Measurements from ENCODE around the gene STRC. TPM values are rescaled to one million over a fixed set of nuclear protein-coding genes. Genes with fewer than 3 reads are reported as not detected.
"Not testable (repeated sequence)": the region's sequence is repeated elsewhere in the genome, so short reads cannot be mapped to it uniquely, and the experiment has no call there.

STRC gene
- total and polyA plus RNA-seq, 10 donors: 0.37 to 1.9 (median 0.80) TPM

- TF ChIP-seq POLR2AphosphoS5 (IDR thresholded peaks at IDR 0.05): no peak
- TF ChIP-seq, protein P1, sequence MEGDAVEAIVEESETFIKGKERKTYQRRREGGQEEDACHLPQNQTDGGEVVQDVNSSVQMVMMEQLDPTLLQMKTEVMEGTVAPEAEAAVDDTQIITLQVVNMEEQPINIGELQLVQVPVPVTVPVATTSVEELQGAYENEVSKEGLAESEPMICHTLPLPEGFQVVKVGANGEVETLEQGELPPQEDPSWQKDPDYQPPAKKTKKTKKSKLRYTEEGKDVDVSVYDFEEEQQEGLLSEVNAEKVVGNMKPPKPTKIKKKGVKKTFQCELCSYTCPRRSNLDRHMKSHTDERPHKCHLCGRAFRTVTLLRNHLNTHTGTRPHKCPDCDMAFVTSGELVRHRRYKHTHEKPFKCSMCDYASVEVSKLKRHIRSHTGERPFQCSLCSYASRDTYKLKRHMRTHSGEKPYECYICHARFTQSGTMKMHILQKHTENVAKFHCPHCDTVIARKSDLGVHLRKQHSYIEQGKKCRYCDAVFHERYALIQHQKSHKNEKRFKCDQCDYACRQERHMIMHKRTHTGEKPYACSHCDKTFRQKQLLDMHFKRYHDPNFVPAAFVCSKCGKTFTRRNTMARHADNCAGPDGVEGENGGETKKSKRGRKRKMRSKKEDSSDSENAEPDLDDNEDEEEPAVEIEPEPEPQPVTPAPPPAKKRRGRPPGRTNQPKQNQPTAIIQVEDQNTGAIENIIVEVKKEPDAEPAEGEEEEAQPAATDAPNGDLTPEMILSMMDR (IDR thresholded peaks at IDR 0.05 in 8 of 11, conservative IDR thresholded peaks at IDR 0.05 in 3 of 11): no peak
- TF ChIP-seq POLR2A (IDR thresholded peaks at IDR 0.05): no peak
- intact Hi-C loops (cut with DNase I; ENCODE audit: low total_unique reads): no loop called here
- Histone ChIP-seq H3K36me3 (no peaks in the 10 kb centered on the region), H3K4me3 (no peak overlapping the region), H3K27me3 (replicated peaks in 1 of 7) (peaks cover 0 to 18% (median 0%) of the 10 kb centered on the region in 7 donors), H3K27ac (no peak overlapping the region), H3K4me1 (no peaks in the 10 kb centered on the region), H3K9me3 (no peaks in the 10 kb centered on the region)
- 21 to 31% (median 22%) methylated on average over 5 of the region's 5 CpGs for WGBS, 5 donors
- DNase-seq: no peak
These were observed 6.5 kb upstream of the STRC start for GRCh38 chr15:43625106-43625505.

GRCh38 chr15:43622068-43622799 lies 3.6 kb upstream of the STRC start:
- H3K4me3 ChIP-seq; H3K36me3 ChIP-seq; H3K9me3 ChIP-seq; DNase-seq; H3K4me1 ChIP-seq; intact Hi-C loops (cut with DNase I; ENCODE audit: low total_unique reads); H3K27ac ChIP-seq: not testable (repeated sequence)
- 71 to 87% (median 81%) methylated on average over 3 to 6 of the region's 7 CpGs for WGBS, 5 donors
- peaks cover 0 to 26% (median 0%) of the 10 kb centered on the region in 7 donors for H3K27me3 ChIP-seq (replicated peaks in 1 of 7)

GRCh38 chr15:43617750-43618149 lies 850 bp downstream of the STRC start:
- whole genome bisulfite sequencing, 5 donors: 71 to 79% (median 78%) methylated on average over 3 of the region's 8 CpGs; no CpG with 5 or more reads in 2 of the 5 donors
- DNase-seq; intact Hi-C loops (cut with DNase I; ENCODE audit: low total_unique reads): not testable (repeated sequence)

GRCh38 chr15:43602233-43602632 lies 16.4 kb downstream of the STRC start:
- H3K27ac ChIP-seq; H3K27me3 ChIP-seq (replicated peaks in 1 of 7); H3K36me3 ChIP-seq; H3K4me1 ChIP-seq; H3K4me3 ChIP-seq; H3K9me3 ChIP-seq; DNase-seq; intact Hi-C loops (cut with DNase I; ENCODE audit: low total_unique reads): not testable (repeated sequence)
- 87 to 96% (median 89%) methylated on average over 6 of the region's 6 CpGs for WGBS, 5 donors

More at GRCh38 chr15:43617750-43618149, 850 bp downstream of the STRC start:
- not testable (repeated sequence) for H3K36me3 ChIP-seq, H3K9me3 ChIP-seq, H3K4me3 ChIP-seq, H3K4me1 ChIP-seq, H3K27ac ChIP-seq
- H3K27me3 ChIP-seq (replicated peaks in 1 of 7): peaks cover 0 to 15% (median 0%) of the 10 kb centered on the region in 7 donors

DNA sequence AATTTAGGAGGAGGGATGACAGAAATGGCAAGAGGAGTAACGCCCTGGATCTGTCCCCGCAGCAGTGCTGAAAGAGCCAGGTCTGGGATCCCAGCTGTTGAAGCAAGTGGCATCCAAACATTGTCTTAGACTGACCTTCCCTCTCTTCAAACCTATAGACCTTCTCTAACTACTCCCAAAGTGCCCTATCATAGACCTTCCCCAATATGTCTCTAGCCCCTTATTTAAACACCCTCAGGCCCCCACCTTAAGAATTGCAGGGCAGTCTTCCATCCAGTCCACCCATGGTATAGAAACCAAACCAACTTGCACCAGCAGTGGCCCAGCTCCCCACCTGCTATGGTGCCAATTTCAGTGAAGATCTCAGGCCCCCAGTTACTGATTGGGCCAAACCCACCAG lies 18.4 kb downstream of the STRC start:
- H3K4me1 ChIP-seq; intact Hi-C loops (cut with DNase I; ENCODE audit: low total_unique reads); H3K9me3 ChIP-seq; H3K27me3 ChIP-seq (replicated peaks in 1 of 7); H3K4me3 ChIP-seq; DNase-seq; H3K36me3 ChIP-seq; H3K27ac ChIP-seq: not testable (repeated sequence)
- WGBS, 5 donors: no CpG with 5 or more reads among the region's 2 CpGs

- H3K36me3 ChIP-seq; H3K9me3 ChIP-seq; intact Hi-C loops (cut with DNase I; ENCODE audit: low total_unique reads); H3K27ac ChIP-seq; H3K4me1 ChIP-seq; H3K27me3 ChIP-seq (replicated peaks in 1 of 7); DNase-seq; H3K4me3 ChIP-seq: not testable (repeated sequence)
- 76 to 89% (median 84%) methylated on average over 5 to 6 of the region's 6 CpGs for WGBS, 5 donors
These were observed 19.5 kb downstream of the STRC start for GRCh38 chr15:43599131-43599530.

DNA sequence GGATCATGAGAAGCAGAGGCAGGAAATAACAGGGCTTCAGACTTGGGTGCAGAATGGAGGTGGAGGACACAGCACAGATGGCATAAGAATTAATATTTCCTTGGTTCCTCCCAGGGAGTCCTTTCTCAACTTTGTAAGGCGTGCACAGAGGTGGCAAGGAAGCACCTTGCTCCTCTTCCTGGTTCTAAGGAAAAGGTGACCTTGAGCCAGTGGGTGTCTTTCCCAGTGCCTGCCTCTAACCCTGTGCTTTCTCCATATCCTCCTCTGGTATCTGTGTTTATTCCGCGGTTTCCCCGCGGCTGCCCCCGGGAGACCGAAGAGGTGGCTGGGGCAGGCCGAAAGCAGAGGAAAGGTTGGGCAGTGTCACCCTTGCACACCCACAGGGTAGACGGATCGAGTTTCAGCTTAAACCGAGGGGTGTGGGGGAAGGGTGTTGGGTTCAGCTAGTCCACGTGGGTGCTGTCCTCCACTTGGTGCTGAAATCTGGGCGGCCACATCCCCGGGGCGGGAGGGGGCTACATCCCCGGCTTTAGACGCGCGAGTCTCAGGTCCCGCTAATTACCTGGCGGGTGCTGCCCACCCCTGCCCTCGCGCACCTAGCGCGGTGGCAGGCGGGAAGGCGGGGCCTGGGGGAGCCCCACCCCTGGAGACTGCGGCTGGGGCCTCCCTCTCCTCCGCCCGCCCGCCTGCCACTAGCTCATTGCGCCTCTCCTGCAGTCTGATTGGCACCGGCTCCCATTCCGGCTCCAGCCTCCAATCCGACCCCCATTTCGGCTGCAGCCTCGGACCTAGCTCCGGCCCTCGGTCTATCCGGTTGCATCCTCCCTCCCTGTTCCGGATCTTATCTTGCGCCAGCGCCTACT lies 25.0 kb downstream of the STRC start, which contains the start of gene CKMT1B:
Gene CKMT1B (plus strand): TSS at position 700 of the 863 bp plus-strand sequence. CDS start 192 bp downstream, outside the sequence.
- DNase-seq; H3K27ac ChIP-seq; intact Hi-C loops (cut with DNase I; ENCODE audit: low total_unique reads); H3K27me3 ChIP-seq (replicated peaks in 1 of 7); H3K4me1 ChIP-seq; H3K4me3 ChIP-seq; H3K9me3 ChIP-seq; H3K36me3 ChIP-seq: not testable (repeated sequence)
- no CpG with 5 or more reads among the region's 43 CpGs for WGBS, 5 donors

GRCh38 chr15:43592841-43593240 lies 25.8 kb downstream of the STRC start:
- H3K36me3 ChIP-seq; H3K9me3 ChIP-seq; H3K4me1 ChIP-seq; H3K27ac ChIP-seq; intact Hi-C loops (cut with DNase I; ENCODE audit: low total_unique reads); H3K4me3 ChIP-seq; H3K27me3 ChIP-seq (replicated peaks in 1 of 7): not testable (repeated sequence)
- 26 to 40% (median 35%) methylated on average over 4 of the region's 8 CpGs for WGBS, 5 donors
- DNase-seq: peak; percentile 25

- DNase-seq; intact Hi-C loops (cut with DNase I; ENCODE audit: low total_unique reads); H3K4me1 ChIP-seq; H3K9me3 ChIP-seq; H3K4me3 ChIP-seq; H3K27ac ChIP-seq; H3K27me3 ChIP-seq (replicated peaks in 1 of 7); H3K36me3 ChIP-seq: not testable (repeated sequence)
- no CpG with 5 or more reads among the region's 54 CpGs for WGBS, 5 donors
These were observed 28.7 kb downstream of the STRC start, which contains the start of gene PPIP5K1 for GRCh38 chr15:43589778-43590466. PPIP5K1 (minus strand) TSS chr15:43590208; CDS start chr15:43584504, 5,704 bp downstream.

All from spleen (tissue), 11 donors.